ENCODE measurements around the gene MEI4.
"Not testable (repeated sequence)": the region's sequence is repeated elsewhere in the genome, so short reads cannot be mapped to it uniquely, and the experiment has no call there.

The MEI4 gene

GRCh38 chr6:77683515-77683914, 30.7 kb downstream of the MEI4 start:
- no peaks in the 10 kb centered on the region for H3K4me1 ChIP-seq (ENCODE audit: insufficient read depth, low read length, poor library complexity, severe bottlenecking)
- H3K9me3 ChIP-seq (ENCODE audit: insufficient read depth, low read depth, low read length), result no peaks in the 10 kb centered on the region
- H4K20me1 ChIP-seq (ENCODE audit: insufficient read depth, low read length, poor library complexity, severe bottlenecking), result no peaks in the 10 kb centered on the region

GRCh38 chr6:77686931-77687330, 34.1 kb downstream of the MEI4 start:
- TF ChIP-seq CTCF (conservative IDR thresholded peaks at IDR 0.05; ENCODE audit: low read length) (no peak), EZH2phosphoT487 (IDR thresholded peaks at IDR 0.05; ENCODE audit: borderline replicate concordance) (no peak)
- H3K79me2 ChIP-seq (ENCODE audit: insufficient read depth, low read length), result no peaks in the 10 kb centered on the region
- no peaks in the 10 kb centered on the region for H4K20me1 ChIP-seq (ENCODE audit: insufficient read depth, low read length, poor library complexity, severe bottlenecking)

More at GRCh38 chr6:77683515-77683914, 30.7 kb downstream of the MEI4 start:
- Histone ChIP-seq H3K27me3 (ENCODE audit: insufficient read depth, low read length, poor library complexity, severe bottlenecking) (no peaks in the 10 kb centered on the region), H3K36me3 (ENCODE audit: insufficient read depth, low read length) (no peaks in the 10 kb centered on the region), H3K9me2 (replicated peaks; ENCODE audit: low read depth, low read length) (no peaks in the 10 kb centered on the region), H3F3A (ENCODE audit: low read depth) (no peaks in the 10 kb centered on the region), H3K4me3 (ENCODE audit: low read length, poor library complexity, severe bottlenecking) (no peak overlapping the region), H2AFZ (ENCODE audit: low read length) (no peak overlapping the region), H3K9ac (ENCODE audit: low read depth, low read length, poor library complexity, severe bottlenecking) (no peak overlapping the region), H3K4me2 (ENCODE audit: low read depth, low read length, poor library complexity, severe bottlenecking) (no peak overlapping the region), H3K79me2 (ENCODE audit: insufficient read depth, low read length) (no peaks in the 10 kb centered on the region)
- TF ChIP-seq CTCF (conservative IDR thresholded peaks at IDR 0.05; ENCODE audit: low read length) (no peak), EZH2phosphoT487 (IDR thresholded peaks at IDR 0.05; ENCODE audit: borderline replicate concordance) (no peak)

GRCh38 chr6:77688649-77689048, 35.8 kb downstream of the MEI4 start:
- Histone ChIP-seq H3K9ac (ENCODE audit: low read depth, low read length, poor library complexity, severe bottlenecking) (no peak overlapping the region), H3K36me3 (ENCODE audit: insufficient read depth, low read length) (no peaks in the 10 kb centered on the region), H3K79me2 (ENCODE audit: insufficient read depth, low read length) (no peaks in the 10 kb centered on the region), H3K9me2 (replicated peaks; ENCODE audit: low read depth, low read length) (no peaks in the 10 kb centered on the region), H3K4me2 (ENCODE audit: low read depth, low read length, poor library complexity, severe bottlenecking) (no peak overlapping the region), H3F3A (ENCODE audit: low read depth) (no peaks in the 10 kb centered on the region), H3K9me3 (ENCODE audit: insufficient read depth, low read depth, low read length) (no peaks in the 10 kb centered on the region), H3K4me3 (ENCODE audit: low read length, poor library complexity, severe bottlenecking) (no peak overlapping the region), H3K4me1 (ENCODE audit: insufficient read depth, low read length, poor library complexity, severe bottlenecking) (no peaks in the 10 kb centered on the region), H3K27me3 (ENCODE audit: insufficient read depth, low read length, poor library complexity, severe bottlenecking) (no peaks in the 10 kb centered on the region), H2AFZ (ENCODE audit: low read length) (no peak overlapping the region), H4K20me1 (ENCODE audit: insufficient read depth, low read length, poor library complexity, severe bottlenecking) (no peaks in the 10 kb centered on the region)
- TF ChIP-seq EZH2phosphoT487 (IDR thresholded peaks at IDR 0.05; ENCODE audit: borderline replicate concordance) (no peak), CTCF (conservative IDR thresholded peaks at IDR 0.05; ENCODE audit: low read length) (no peak)

More at GRCh38 chr6:77686931-77687330, 34.1 kb downstream of the MEI4 start:
- no peak overlapping the region for H3K4me2 ChIP-seq (ENCODE audit: low read depth, low read length, poor library complexity, severe bottlenecking)
- H3K4me1 ChIP-seq (ENCODE audit: insufficient read depth, low read length, poor library complexity, severe bottlenecking), result no peaks in the 10 kb centered on the region
- no peaks in the 10 kb centered on the region for H3K36me3 ChIP-seq (ENCODE audit: insufficient read depth, low read length)
- H3K4me3 ChIP-seq (ENCODE audit: low read length, poor library complexity, severe bottlenecking), result no peak overlapping the region
- H3K27me3 ChIP-seq (ENCODE audit: insufficient read depth, low read length, poor library complexity, severe bottlenecking), result no peaks in the 10 kb centered on the region
- H3K9me2 ChIP-seq (replicated peaks; ENCODE audit: low read depth, low read length), result no peaks in the 10 kb centered on the region
- H3K9me3 ChIP-seq (ENCODE audit: insufficient read depth, low read depth, low read length), result no peaks in the 10 kb centered on the region
- no peaks in the 10 kb centered on the region for H3F3A ChIP-seq (ENCODE audit: low read depth)
- H2AFZ ChIP-seq (ENCODE audit: low read length), result no peak overlapping the region
- H3K9ac ChIP-seq (ENCODE audit: low read depth, low read length, poor library complexity, severe bottlenecking), result no peak overlapping the region

GRCh38 chr6:77700095-77700494, 47.3 kb downstream of the MEI4 start:
- not testable (repeated sequence) for H3K9ac ChIP-seq (ENCODE audit: low read depth, low read length, poor library complexity, severe bottlenecking); H3K4me3 ChIP-seq (ENCODE audit: low read length, poor library complexity, severe bottlenecking); H3K79me2 ChIP-seq (ENCODE audit: insufficient read depth, low read length); H3K36me3 ChIP-seq (ENCODE audit: insufficient read depth, low read length); H2AFZ ChIP-seq (ENCODE audit: low read length); H3K4me1 ChIP-seq (ENCODE audit: insufficient read depth, low read length, poor library complexity, severe bottlenecking); H3F3A ChIP-seq (ENCODE audit: low read depth); H3K9me2 ChIP-seq (replicated peaks; ENCODE audit: low read depth, low read length); H3K9me3 ChIP-seq (ENCODE audit: insufficient read depth, low read depth, low read length); H3K27me3 ChIP-seq (ENCODE audit: insufficient read depth, low read length, poor library complexity, severe bottlenecking); H3K4me2 ChIP-seq (ENCODE audit: low read depth, low read length, poor library complexity, severe bottlenecking); H4K20me1 ChIP-seq (ENCODE audit: insufficient read depth, low read length, poor library complexity, severe bottlenecking)
